Endothelial cell of umbilical vein (primary cell): ENCODE results near the gene INPP5K. TPM values are rescaled to one million over a fixed set of nuclear protein-coding genes. Genes with fewer than 3 reads are reported as not detected.

Experiments
- BruUV-seq: library from RNA; stranded (reverse); fragments of 400-500 nt; replicated peaks from 2 replicates; lab custom pipeline; 2021; lab: Mats Ljungman, UMichigan
- CTCF ChIA-PET: fragments of 300-600, 350-600 bp; sonication (Branson Sonifier 250); formaldehyde crosslinking; loops from one replicate; lab custom pipeline; 2021; ENCODE audit warnings: antibody characterized with exemption, inconsistent platforms; lab: Charles Lee
- POLR2A ChIA-PET: fragments of 300-600, 350-600 bp; sonication (Branson Sonifier 250); formaldehyde crosslinking; loops from one replicate; lab custom pipeline; 2021; ENCODE audit warnings: antibody characterized with exemption, inconsistent platforms; lab: Charles Lee
- DNase-seq: peaks from one replicate; pipeline ENCODE4 v3.0.0-alpha.2; 2011; ENCODE audit warnings: low read depth, low spot score
- FAIRE-seq: peaks from 2 replicates; lab custom pipeline; 2011; peaks lifted over from hg19 to GRCh38; lab: Jason Lieb, UNC
- H2AFZ ChIP-seq: 2 replicates; pipeline ENCODE4 v1.6.0; 2012; ENCODE audit warnings: low read depth, low read length, control low read depth, inconsistent platforms
- H3K27ac ChIP-seq: 2 replicates; pipeline ENCODE4 v1.5.1; 2011; ENCODE audit warnings: low read depth, mild to moderate bottlenecking, control low read depth, low read length, moderate library complexity; ENCODE audit not compliant: insufficient read depth
- H3K27me3 ChIP-seq, 2 experiments: 2 replicates each; pipeline versions ENCODE4 v1.6.0 to v1.6.1; 2011; ENCODE audit warnings: low read length in 2 of 2, mixed read lengths in 1 of 2; ENCODE audit not compliant: control insufficient read depth in 2 of 2, insufficient read depth in 2 of 2
- H3K36me3 ChIP-seq, 2 experiments: 2 replicates in 1 of 2; 3 replicates in 1 of 2; pipeline ENCODE4 v1.5.1; 2011; ENCODE audit warnings: low read length in 2 of 2, mild to moderate bottlenecking in 1 of 2, moderate library complexity in 1 of 2; ENCODE audit not compliant: control insufficient read depth in 2 of 2, insufficient read depth in 2 of 2; ENCODE audit errors: extremely low read depth in 1 of 2
- H3K4me1 ChIP-seq: 3 replicates; pipeline ENCODE4 v1.5.1; 2011; ENCODE audit warnings: mild to moderate bottlenecking, low read length; ENCODE audit not compliant: control insufficient read depth, insufficient read depth; ENCODE audit errors: extremely low read depth
- H3K4me2 ChIP-seq: 2 replicates; pipeline ENCODE4 v1.6.1; 2011; ENCODE audit warnings: low read length, control low read depth, mixed read lengths; ENCODE audit not compliant: insufficient read depth
- H3K4me3 ChIP-seq, 3 experiments: fragments of 200-600 bp in 1 of 3; sonication (generic), shearing (Covaris generic) in 1 of 3; replicated peaks in 1 of 3; 2 replicates each; pipeline ENCODE4 v1.5.1; 2011 to 2016; ENCODE audit warnings: control low read depth in 3 of 3, low read length in 3 of 3, mild to moderate bottlenecking in 2 of 3, inconsistent platforms in 1 of 3, low read depth in 1 of 3, moderate library complexity in 1 of 3; ENCODE audit not compliant: insufficient read depth in 1 of 3
- H3K79me2 ChIP-seq: 2 replicates; pipeline ENCODE4 v1.6.0; 2012; ENCODE audit warnings: low read length, inconsistent platforms; ENCODE audit not compliant: control insufficient read depth, insufficient read depth
- H3K9ac ChIP-seq: replicated peaks from 2 replicates; pipeline ENCODE3; 2011; ENCODE audit warnings: low read length, control low read depth; ENCODE audit not compliant: insufficient read depth; ENCODE audit errors: extremely low read depth
- H3K9me1 ChIP-seq: replicated peaks from 3 replicates; pipeline ENCODE4 v1.6.0; 2011; ENCODE audit warnings: mild to moderate bottlenecking, low read length; ENCODE audit not compliant: control insufficient read depth, insufficient read depth; ENCODE audit errors: extremely low read depth
- H3K9me3 ChIP-seq: replicated peaks from 2 replicates; pipeline ENCODE4 v1.5.1; 2012; ENCODE audit warnings: low read length, inconsistent platforms; ENCODE audit not compliant: control insufficient read depth, insufficient read depth
- H4K20me1 ChIP-seq: replicated peaks from 2 replicates; pipeline ENCODE3; 2011; ENCODE audit warnings: mild to moderate bottlenecking, low read length; ENCODE audit not compliant: control insufficient read depth, insufficient read depth; ENCODE audit errors: extremely low read depth
- CTCF ChIP-seq, 2 donors: IDR thresholded peaks; 1 replicate in 1 of 2; 2 replicates in 1 of 2; pipeline ENCODE4 v1.5.1; 2011; ENCODE audit warnings: low read length in 2 of 2, mild to moderate bottlenecking in 2 of 2, moderate library complexity in 2 of 2, control low read depth in 1 of 2, inconsistent platforms in 1 of 2, low read depth in 1 of 2; ENCODE audit not compliant: insufficient read depth in 1 of 2; ENCODE audit errors: extremely low read depth in 1 of 2
- EZH2 ChIP-seq: IDR thresholded peaks from 2 replicates; pipeline ENCODE4 v1.6.1; 2012; ENCODE audit warnings: borderline replicate concordance, low read depth, mild to moderate bottlenecking, moderate library complexity, low read length, inconsistent platforms; ENCODE audit not compliant: severe bottlenecking
- FOS ChIP-seq: IDR thresholded peaks from 2 replicates; pipeline ENCODE4 v1.6.1; 2011; ENCODE audit warnings: mild to moderate bottlenecking, low read length, moderate library complexity, borderline replicate concordance; ENCODE audit not compliant: insufficient read depth
- GATA2 ChIP-seq: IDR thresholded peaks from 2 replicates; pipeline ENCODE4 v1.7.0; 2011; ENCODE audit warnings: low read depth, mild to moderate bottlenecking, moderate library complexity, mixed read lengths, low read length; ENCODE audit not compliant: insufficient read length, insufficient read depth
- JUN ChIP-seq: IDR thresholded peaks from 2 replicates; pipeline ENCODE4 v1.6.1; 2011; ENCODE audit warnings: borderline replicate concordance, low read depth; ENCODE audit not compliant: insufficient read length, insufficient read depth
- MAX ChIP-seq: IDR thresholded peaks from 2 replicates; pipeline ENCODE4 v1.6.1; 2011; ENCODE audit not compliant: insufficient read depth, insufficient read length
- MYC ChIP-seq: IDR thresholded peaks from one replicate; pipeline ENCODE4 v1.6.1; 2011; ENCODE audit warnings: mild to moderate bottlenecking, low read depth, low read length
- POLR2A ChIP-seq: IDR thresholded peaks from 2 replicates; pipeline ENCODE4 v1.6.1; 2012; ENCODE audit warnings: low read depth, mild to moderate bottlenecking, control low read depth, low read length
- POLR2AphosphoS5 ChIP-seq: IDR thresholded peaks from 2 replicates; pipeline ENCODE4 v1.6.1; 2012; ENCODE audit warnings: low read depth, mild to moderate bottlenecking, control low read depth, low read length, moderate library complexity; ENCODE audit not compliant: insufficient read depth
- dilution Hi-C: fragments of 300-500 bp; cut with MboI; formaldehyde crosslinking; loops from one replicate; pipeline ENCODE4 v1.15.0; 2019; ENCODE audit warnings: low sequenced_read_pairs; ENCODE audit not compliant: extremely low pct_ligation_motif_present
- intact Hi-C: fragments of 100-400 bp; cut with micrococcal nuclease; formaldehyde crosslinking; loops from one replicate; pipeline ENCODE4 v1.10.0; 2022
- polyA plus RNA-seq, 4 experiments: library from polyadenylated mRNA; depleted of rRNA in 3 of 4; stranded (reverse) in 3 of 4; unstranded in 1 of 4; fragments of >200 nt; gene quantifications; 2 replicates each; pipeline versions ENCODE4 v1.2.1 to v1.2.3, GENCODE V29; 2011 to 2012; ENCODE audit warnings: missing spikeins in 1 of 4
- total RNA-seq: library from RNA; stranded (reverse); gene quantifications from 2 replicates; pipeline ENCODE4 v1.2.3, GENCODE V29; 2021

Gene INPP5K
- total and polyA plus RNA-seq, 2 donors (not counting 3 experiments of a cell fraction or from before 2014, with no cell fraction given), result 44.2 to 54.1 TPM

- no peak for TF ChIP-seq EZH2
- no peak for TF ChIP-seq MYC
- TF ChIP-seq POLR2A, result no peak
- no peak for TF ChIP-seq MAX
- TF ChIP-seq POLR2AphosphoS5, result no peak
- no peak for TF ChIP-seq CTCF (IDR thresholded peaks at IDR 0.05; ENCODE audit: extremely low read depth in 1 of 2, insufficient read depth in 1 of 2, low read depth in 1 of 2, low read length in 2 of 2)
- TF ChIP-seq JUN, result no peak
- no peak for TF ChIP-seq FOS
- no peak for TF ChIP-seq GATA2
- dilution Hi-C loops (no loop called here), intact Hi-C loops (no loop called here)
- CTCF ChIA-PET, result interaction anchor here (0.7 to 0.8 kb wide), 2 partner anchors 46 to 105 kb away, joined by 3 to 4 read pairs; partner anchors contain the start of gene INPP5K
- Histone ChIP-seq H2AFZ (no peak overlapping the region), H3K9me1 (no peaks in the 10 kb centered on the region), H3K27me3 (no peaks in the 10 kb centered on the region), H3K4me1 (no peaks in the 10 kb centered on the region), H3K4me3 (no peak overlapping the region), H3K79me2 (no peaks in the 10 kb centered on the region), H3K9me3 (no peaks in the 10 kb centered on the region), H3K36me3 (peaks cover 5 to 46% of the 10 kb centered on the region in 2 experiments), H3K9ac (no peak overlapping the region), H3K27ac (no peak overlapping the region), H3K4me2 (no peak overlapping the region), H4K20me1 (no peaks in the 10 kb centered on the region)
- BruUV-seq, result no TSS peak
- POLR2A ChIA-PET, result no interaction called here
- no peak for DNase-seq
- no peak for FAIRE-seq
These were observed 45.5 kb downstream of the INPP5K start for GRCh38 chr17:1470755-1471462.
